Endothelial cell of umbilical vein (primary cell): ENCODE measurements around the gene VIT. TPM values are rescaled to one million over a fixed set of nuclear protein-coding genes. Genes with fewer than 3 reads are reported as not detected.

Source experiments
- BruUV-seq: library from RNA; stranded (reverse); fragments of 400-500 nt; replicated peaks from 2 replicates; lab custom pipeline; 2021; lab: Mats Ljungman, UMichigan
- CTCF ChIA-PET: fragments of 300-600, 350-600 bp; sonication (Branson Sonifier 250); formaldehyde crosslinking; loops from one replicate; lab custom pipeline; 2021; ENCODE audit warnings: antibody characterized with exemption, inconsistent platforms; lab: Charles Lee
- POLR2A ChIA-PET: fragments of 300-600, 350-600 bp; sonication (Branson Sonifier 250); formaldehyde crosslinking; loops from one replicate; lab custom pipeline; 2021; ENCODE audit warnings: antibody characterized with exemption, inconsistent platforms; lab: Charles Lee
- DNase-seq: peaks from one replicate; pipeline ENCODE4 v3.0.0-alpha.2; 2011; ENCODE audit warnings: low read depth, low spot score
- FAIRE-seq: peaks from 2 replicates; lab custom pipeline; 2011; peaks lifted over from hg19 to GRCh38; lab: Jason Lieb, UNC
- H2AFZ ChIP-seq: 2 replicates; pipeline ENCODE4 v1.6.0; 2012; ENCODE audit warnings: low read depth, low read length, control low read depth, inconsistent platforms
- H3K27ac ChIP-seq: 2 replicates; pipeline ENCODE4 v1.5.1; 2011; ENCODE audit warnings: low read depth, mild to moderate bottlenecking, control low read depth, low read length, moderate library complexity; ENCODE audit not compliant: insufficient read depth
- H3K27me3 ChIP-seq, 2 experiments: 2 replicates each; pipeline versions ENCODE4 v1.6.0 to v1.6.1; 2011; ENCODE audit warnings: low read length in 2 of 2, mixed read lengths in 1 of 2; ENCODE audit not compliant: control insufficient read depth in 2 of 2, insufficient read depth in 2 of 2
- H3K36me3 ChIP-seq, 2 experiments: 2 replicates in 1 of 2; 3 replicates in 1 of 2; pipeline ENCODE4 v1.5.1; 2011; ENCODE audit warnings: low read length in 2 of 2, mild to moderate bottlenecking in 1 of 2, moderate library complexity in 1 of 2; ENCODE audit not compliant: control insufficient read depth in 2 of 2, insufficient read depth in 2 of 2; ENCODE audit errors: extremely low read depth in 1 of 2
- H3K4me1 ChIP-seq: 3 replicates; pipeline ENCODE4 v1.5.1; 2011; ENCODE audit warnings: mild to moderate bottlenecking, low read length; ENCODE audit not compliant: control insufficient read depth, insufficient read depth; ENCODE audit errors: extremely low read depth
- H3K4me2 ChIP-seq: 2 replicates; pipeline ENCODE4 v1.6.1; 2011; ENCODE audit warnings: low read length, control low read depth, mixed read lengths; ENCODE audit not compliant: insufficient read depth
- H3K4me3 ChIP-seq, 3 experiments: fragments of 200-600 bp in 1 of 3; sonication (generic), shearing (Covaris generic) in 1 of 3; replicated peaks in 1 of 3; 2 replicates each; pipeline ENCODE4 v1.5.1; 2011 to 2016; ENCODE audit warnings: control low read depth in 3 of 3, low read length in 3 of 3, mild to moderate bottlenecking in 2 of 3, inconsistent platforms in 1 of 3, low read depth in 1 of 3, moderate library complexity in 1 of 3; ENCODE audit not compliant: insufficient read depth in 1 of 3
- H3K79me2 ChIP-seq: 2 replicates; pipeline ENCODE4 v1.6.0; 2012; ENCODE audit warnings: low read length, inconsistent platforms; ENCODE audit not compliant: control insufficient read depth, insufficient read depth
- H3K9ac ChIP-seq: replicated peaks from 2 replicates; pipeline ENCODE3; 2011; ENCODE audit warnings: low read length, control low read depth; ENCODE audit not compliant: insufficient read depth; ENCODE audit errors: extremely low read depth
- H3K9me1 ChIP-seq: replicated peaks from 3 replicates; pipeline ENCODE4 v1.6.0; 2011; ENCODE audit warnings: mild to moderate bottlenecking, low read length; ENCODE audit not compliant: control insufficient read depth, insufficient read depth; ENCODE audit errors: extremely low read depth
- H3K9me3 ChIP-seq: replicated peaks from 2 replicates; pipeline ENCODE4 v1.5.1; 2012; ENCODE audit warnings: low read length, inconsistent platforms; ENCODE audit not compliant: control insufficient read depth, insufficient read depth
- H4K20me1 ChIP-seq: replicated peaks from 2 replicates; pipeline ENCODE3; 2011; ENCODE audit warnings: mild to moderate bottlenecking, low read length; ENCODE audit not compliant: control insufficient read depth, insufficient read depth; ENCODE audit errors: extremely low read depth
- EZH2 ChIP-seq: IDR thresholded peaks from 2 replicates; pipeline ENCODE4 v1.6.1; 2012; ENCODE audit warnings: borderline replicate concordance, low read depth, mild to moderate bottlenecking, moderate library complexity, low read length, inconsistent platforms; ENCODE audit not compliant: severe bottlenecking
- FOS ChIP-seq: IDR thresholded peaks from 2 replicates; pipeline ENCODE4 v1.6.1; 2011; ENCODE audit warnings: mild to moderate bottlenecking, low read length, moderate library complexity, borderline replicate concordance; ENCODE audit not compliant: insufficient read depth
- GATA2 ChIP-seq: IDR thresholded peaks from 2 replicates; pipeline ENCODE4 v1.7.0; 2011; ENCODE audit warnings: low read depth, mild to moderate bottlenecking, moderate library complexity, mixed read lengths, low read length; ENCODE audit not compliant: insufficient read length, insufficient read depth
- JUN ChIP-seq: IDR thresholded peaks from 2 replicates; pipeline ENCODE4 v1.6.1; 2011; ENCODE audit warnings: borderline replicate concordance, low read depth; ENCODE audit not compliant: insufficient read length, insufficient read depth
- MYC ChIP-seq: IDR thresholded peaks from one replicate; pipeline ENCODE4 v1.6.1; 2011; ENCODE audit warnings: mild to moderate bottlenecking, low read depth, low read length
- POLR2A ChIP-seq: IDR thresholded peaks from 2 replicates; pipeline ENCODE4 v1.6.1; 2012; ENCODE audit warnings: low read depth, mild to moderate bottlenecking, control low read depth, low read length
- POLR2AphosphoS5 ChIP-seq: IDR thresholded peaks from 2 replicates; pipeline ENCODE4 v1.6.1; 2012; ENCODE audit warnings: low read depth, mild to moderate bottlenecking, control low read depth, low read length, moderate library complexity; ENCODE audit not compliant: insufficient read depth
- dilution Hi-C: fragments of 300-500 bp; cut with MboI; formaldehyde crosslinking; loops from one replicate; pipeline ENCODE4 v1.15.0; 2019; ENCODE audit warnings: low sequenced_read_pairs; ENCODE audit not compliant: extremely low pct_ligation_motif_present
- intact Hi-C: fragments of 100-400 bp; cut with micrococcal nuclease; formaldehyde crosslinking; loops from one replicate; pipeline ENCODE4 v1.10.0; 2022
- polyA plus RNA-seq, 4 experiments: library from polyadenylated mRNA; depleted of rRNA in 3 of 4; stranded (reverse) in 3 of 4; unstranded in 1 of 4; fragments of >200 nt; gene quantifications; 2 replicates each; pipeline versions ENCODE4 v1.2.1 to v1.2.3, GENCODE V29; 2011 to 2012; ENCODE audit warnings: missing spikeins in 1 of 4
- total RNA-seq: library from RNA; stranded (reverse); gene quantifications from 2 replicates; pipeline ENCODE4 v1.2.3, GENCODE V29; 2021
- TF ChIP-seq, protein P1 (sequence below), 2 donors: IDR thresholded peaks; 1 replicate in 1 of 2; 2 replicates in 1 of 2; pipeline ENCODE4 v1.5.1; 2011; ENCODE audit warnings: low read length in 2 of 2, mild to moderate bottlenecking in 2 of 2, moderate library complexity in 2 of 2, control low read depth in 1 of 2, inconsistent platforms in 1 of 2, low read depth in 1 of 2; ENCODE audit not compliant: insufficient read depth in 1 of 2; ENCODE audit errors: extremely low read depth in 1 of 2
- TF ChIP-seq, protein P2 (sequence below): IDR thresholded peaks from 2 replicates; pipeline ENCODE4 v1.6.1; 2011; ENCODE audit not compliant: insufficient read depth, insufficient read length

The VIT gene
- total and polyA plus RNA-seq, 2 donors (not counting 3 experiments of a cell fraction or from before 2014, with no cell fraction given): 0.54 to 0.88 TPM

- CTCF ChIA-PET: no interaction called here
- DNase-seq (no peak), FAIRE-seq (no peak)
- Histone ChIP-seq H3K9me3 (no peaks in the 10 kb centered on the region), H3K4me1 (peaks cover 22% of the 10 kb centered on the region), H3K27me3 (peaks cover 0 to 4% of the 10 kb centered on the region in 2 experiments), H2AFZ (no peak overlapping the region), H3K9ac (no peak overlapping the region), H3K79me2 (no peaks in the 10 kb centered on the region), H3K4me2 (no peak overlapping the region), H3K9me1 (no peaks in the 10 kb centered on the region), H3K36me3 (no peaks in the 10 kb centered on the region), H3K4me3 (no peak overlapping the region), H4K20me1 (no peaks in the 10 kb centered on the region), H3K27ac (no peak overlapping the region)
- dilution Hi-C loops: no loop called here
- intact Hi-C loops: loop anchor here (10.0 kb wide), 1 partner anchor 784 kb away; no protein-coding TSS in a partner anchor
- POLR2A ChIA-PET: no interaction called here
- BruUV-seq: no TSS peak
- TF ChIP-seq, protein P1, sequence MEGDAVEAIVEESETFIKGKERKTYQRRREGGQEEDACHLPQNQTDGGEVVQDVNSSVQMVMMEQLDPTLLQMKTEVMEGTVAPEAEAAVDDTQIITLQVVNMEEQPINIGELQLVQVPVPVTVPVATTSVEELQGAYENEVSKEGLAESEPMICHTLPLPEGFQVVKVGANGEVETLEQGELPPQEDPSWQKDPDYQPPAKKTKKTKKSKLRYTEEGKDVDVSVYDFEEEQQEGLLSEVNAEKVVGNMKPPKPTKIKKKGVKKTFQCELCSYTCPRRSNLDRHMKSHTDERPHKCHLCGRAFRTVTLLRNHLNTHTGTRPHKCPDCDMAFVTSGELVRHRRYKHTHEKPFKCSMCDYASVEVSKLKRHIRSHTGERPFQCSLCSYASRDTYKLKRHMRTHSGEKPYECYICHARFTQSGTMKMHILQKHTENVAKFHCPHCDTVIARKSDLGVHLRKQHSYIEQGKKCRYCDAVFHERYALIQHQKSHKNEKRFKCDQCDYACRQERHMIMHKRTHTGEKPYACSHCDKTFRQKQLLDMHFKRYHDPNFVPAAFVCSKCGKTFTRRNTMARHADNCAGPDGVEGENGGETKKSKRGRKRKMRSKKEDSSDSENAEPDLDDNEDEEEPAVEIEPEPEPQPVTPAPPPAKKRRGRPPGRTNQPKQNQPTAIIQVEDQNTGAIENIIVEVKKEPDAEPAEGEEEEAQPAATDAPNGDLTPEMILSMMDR (IDR thresholded peaks at IDR 0.05; ENCODE audit: extremely low read depth in 1 of 2, insufficient read depth in 1 of 2, low read depth in 1 of 2, low read length in 2 of 2): no peak
- TF ChIP-seq JUN (no peak), EZH2 (no peak), MYC (no peak), POLR2A (no peak), FOS (no peak), POLR2AphosphoS5 (no peak), GATA2 (no peak)
- TF ChIP-seq, protein P2, sequence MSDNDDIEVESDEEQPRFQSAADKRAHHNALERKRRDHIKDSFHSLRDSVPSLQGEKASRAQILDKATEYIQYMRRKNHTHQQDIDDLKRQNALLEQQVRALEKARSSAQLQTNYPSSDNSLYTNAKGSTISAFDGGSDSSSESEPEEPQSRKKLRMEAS: no peak
Measured at GRCh38 chr2:36678856-36679255, 17.7 kb upstream of the VIT start.
